Inferior parietal cortex (tissue), 1 donor: ENCODE data around the gene CYP27B1.
"Not testable (repeated sequence)": the region's sequence is repeated elsewhere in the genome, so short reads cannot be mapped to it uniquely, and the experiment has no call there.

Experiments
- DNase-seq: peaks from one replicate; pipeline ENCODE4 v3.0.0-alpha.2; 2016; ENCODE audit errors: extremely low spot score

Gene CYP27B1

GRCh38 chr12:57783466-57783801 is 16.6 kb upstream of the CYP27B1 start:
- no peak for DNase-seq

DNA sequence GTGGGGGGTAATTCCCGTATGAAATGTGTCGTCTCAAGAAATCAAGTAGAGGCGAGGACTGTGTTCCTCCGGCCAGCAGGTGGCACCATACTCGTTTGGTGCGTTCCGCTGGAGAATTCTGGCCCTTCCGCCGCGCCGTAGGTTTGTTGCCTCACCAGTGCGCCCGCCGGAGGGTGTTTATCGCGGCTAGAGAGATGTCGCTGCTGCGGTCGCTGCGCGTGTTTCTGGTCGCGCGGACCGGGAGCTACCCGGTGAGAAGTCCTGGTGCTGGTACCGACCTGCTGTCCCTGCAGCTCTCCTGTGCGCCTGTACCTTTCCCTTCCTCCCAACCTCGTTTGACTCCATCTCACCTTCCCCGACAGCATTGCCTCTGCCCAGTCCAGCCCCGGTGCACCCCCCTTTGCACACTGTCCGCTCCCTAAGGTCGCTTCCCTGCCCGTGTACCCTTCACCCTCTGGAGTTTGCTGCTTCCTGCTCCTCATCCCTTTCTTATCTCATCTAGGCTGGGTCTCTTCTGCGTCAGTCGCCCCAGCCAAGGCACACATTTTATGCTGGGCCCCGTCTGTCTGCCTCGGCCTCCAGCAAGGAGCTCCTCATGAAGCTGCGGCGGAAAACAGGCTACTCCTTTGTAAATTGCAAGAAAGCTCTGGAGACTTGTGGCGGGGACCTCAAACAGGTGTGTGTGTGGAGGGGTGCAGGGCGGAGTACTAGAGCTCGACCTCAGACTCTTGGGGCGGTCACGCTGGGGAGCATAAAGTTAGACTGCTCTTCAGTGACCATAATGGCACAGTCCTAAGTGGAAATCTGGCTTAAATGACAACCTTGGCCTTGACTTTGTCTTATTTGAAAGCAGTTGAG is 16.0 kb upstream of the CYP27B1 start, which contains the start of gene TSFM:
TSFM (plus strand) TSS at position 180 of the 858 bp plus-strand sequence; CDS start at position 195, 15 bp downstream.
- peak; percentile 98 for DNase-seq

- DNase-seq = no peak
Observed at GRCh38 chr12:57782243-57782607, 15.3 kb upstream of the CYP27B1 start.

- DNase-seq = no peak
Observed at GRCh38 chr12:57781801-57782200, 14.9 kb upstream of the CYP27B1 start.

- no peak for DNase-seq
Observed at GRCh38 chr12:57781244-57781643, 14.4 kb upstream of the CYP27B1 start.

DNA sequence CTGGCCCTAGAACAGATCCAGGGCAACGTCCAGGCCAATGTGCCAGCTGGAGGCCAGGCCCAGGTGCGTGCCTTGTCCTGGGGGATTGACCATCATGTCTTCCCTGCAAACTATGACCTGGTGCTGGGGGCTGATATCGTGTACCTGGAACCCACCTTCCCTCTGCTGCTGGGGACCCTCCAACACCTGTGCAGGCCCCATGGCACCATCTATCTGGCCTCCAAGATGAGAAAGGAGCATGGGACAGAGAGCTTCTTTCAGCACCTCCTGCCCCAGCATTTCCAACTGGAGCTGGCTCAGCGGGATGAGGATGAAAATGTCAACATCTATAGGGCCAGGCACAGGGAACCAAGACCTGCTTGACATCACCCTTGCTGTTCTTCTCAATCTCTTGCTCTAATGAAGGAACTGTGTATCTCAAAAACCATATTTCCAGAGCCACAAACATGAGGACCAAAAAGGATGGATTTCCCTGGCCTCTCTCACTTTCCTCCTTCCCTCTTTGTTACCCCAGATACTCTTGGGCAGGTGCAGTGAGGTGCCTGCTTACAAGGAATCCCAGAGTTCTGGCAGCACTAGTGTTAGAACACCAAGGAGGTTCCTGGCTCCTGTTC is 13.5 kb upstream of the CYP27B1 start:
- no peak for DNase-seq

- DNase-seq = no peak
Observed at GRCh38 chr12:57779736-57780135, 12.9 kb upstream of the CYP27B1 start.

- no peak for DNase-seq
Observed at GRCh38 chr12:57777911-57778310, 11.0 kb upstream of the CYP27B1 start.

- no peak for DNase-seq
Observed at GRCh38 chr12:57777367-57777766, 10.5 kb upstream of the CYP27B1 start.

- no peak for DNase-seq
Observed at GRCh38 chr12:57776247-57776587, 9.3 kb upstream of the CYP27B1 start.

- DNase-seq = no peak
Observed at GRCh38 chr12:57775563-57776246, 8.8 kb upstream of the CYP27B1 start.

GRCh38 chr12:57775044-57775443 is 8.2 kb upstream of the CYP27B1 start:
- DNase-seq = no peak

- not testable (repeated sequence) for DNase-seq
Observed at GRCh38 chr12:57774634-57775033, 7.8 kb upstream of the CYP27B1 start.

- no peak for DNase-seq
Observed at GRCh38 chr12:57772429-57773322, 5.8 kb upstream of the CYP27B1 start, which contains the start of gene EEF1AKMT3. TSS of gene EEF1AKMT3 (plus strand) at chr12:57772614. CDS start at chr12:57772725, 111 bp downstream.

- peak; percentile 97 for DNase-seq
Observed at GRCh38 chr12:57771873-57772428, 5.1 kb upstream of the CYP27B1 start, which contains the start of gene METTL1. TSS of gene METTL1 (minus strand) at chr12:57772105. CDS start at chr12:57772083, 22 bp downstream.

- DNase-seq = no peak
Observed at GRCh38 chr12:57771236-57771872, 4.5 kb upstream of the CYP27B1 start.

- DNase-seq = no peak
Observed at GRCh38 chr12:57770734-57771133, 3.9 kb upstream of the CYP27B1 start.

DNA sequence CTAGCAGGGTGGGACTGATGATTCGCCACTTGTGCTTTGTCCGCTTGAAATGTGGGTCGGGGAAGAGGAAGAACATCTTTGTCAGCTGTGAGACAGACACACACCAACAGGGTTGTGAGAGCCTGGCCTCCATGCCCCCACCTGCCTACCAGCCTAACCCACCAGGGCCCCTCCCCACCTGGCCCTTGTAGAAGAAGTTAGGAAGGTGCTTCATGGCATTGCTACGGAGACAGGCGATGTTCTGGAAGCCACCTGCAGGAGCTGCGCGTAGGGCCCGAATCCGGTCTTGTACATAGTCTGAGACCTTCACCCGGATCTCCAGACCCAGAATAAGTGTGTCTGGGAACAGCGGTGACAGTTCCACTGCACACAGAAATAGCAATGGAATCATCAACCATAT is 2.7 kb upstream of the CYP27B1 start:
- DNase-seq = no peak

GRCh38 chr12:57767876-57768275 is 998 bp upstream of the CYP27B1 start:
- DNase-seq = no peak

DNA sequence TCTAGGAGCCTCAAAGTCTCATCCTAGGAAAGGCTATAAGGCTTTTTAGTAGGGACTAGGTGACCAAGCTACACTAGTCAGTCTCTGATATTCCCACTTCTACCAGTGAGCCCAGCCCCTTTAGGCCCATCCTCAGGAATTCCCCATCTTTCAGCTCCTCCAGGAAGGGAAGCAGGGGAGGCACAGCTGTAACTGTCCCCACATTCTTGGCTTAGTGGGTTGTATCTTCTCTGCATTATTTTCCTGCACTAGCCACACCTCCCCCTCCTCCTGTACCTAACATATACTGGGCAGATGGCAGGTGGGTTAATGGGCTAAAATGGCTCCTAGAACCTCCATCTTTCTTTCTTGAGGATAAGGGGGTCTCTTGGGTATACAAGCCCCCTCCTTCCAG is 424 bp upstream of the CYP27B1 start:
- DNase-seq = no peak
